Measurements from ENCODE around the gene PARD3B.

The PARD3B gene

DNA sequence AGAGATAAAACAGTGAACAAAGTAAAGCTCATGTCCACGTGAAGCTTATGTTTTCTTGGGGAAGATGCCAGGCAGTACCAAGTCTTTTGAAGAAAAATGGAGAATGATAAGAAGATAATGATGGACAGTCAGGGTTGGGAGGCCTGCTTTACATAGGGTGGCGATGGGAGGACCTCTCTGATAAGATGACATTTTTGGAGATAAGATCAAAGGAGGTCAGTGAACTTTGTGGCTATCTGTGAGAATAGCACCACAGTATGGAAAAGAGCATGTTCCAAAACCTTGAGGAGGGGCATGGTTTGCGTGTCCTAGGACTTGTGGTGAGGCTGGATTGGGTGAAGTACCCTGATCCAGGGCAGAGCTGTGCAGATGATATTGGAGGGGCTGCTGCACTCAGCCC lies 675.3 kb downstream of the PARD3B start:
- in situ Hi-C loops (cut with HindIII; ENCODE audit: low pct_unique_long_range_greater_than_20kb, low sequenced_read_pairs), result no loop called here
- no peak for DNase-seq (ENCODE audit: low read depth in 1 of 2, low spot score in 1 of 2)
- TF ChIP-seq JUND (IDR thresholded peaks at IDR 0.05; ENCODE audit: low read depth), result no peak

DNA sequence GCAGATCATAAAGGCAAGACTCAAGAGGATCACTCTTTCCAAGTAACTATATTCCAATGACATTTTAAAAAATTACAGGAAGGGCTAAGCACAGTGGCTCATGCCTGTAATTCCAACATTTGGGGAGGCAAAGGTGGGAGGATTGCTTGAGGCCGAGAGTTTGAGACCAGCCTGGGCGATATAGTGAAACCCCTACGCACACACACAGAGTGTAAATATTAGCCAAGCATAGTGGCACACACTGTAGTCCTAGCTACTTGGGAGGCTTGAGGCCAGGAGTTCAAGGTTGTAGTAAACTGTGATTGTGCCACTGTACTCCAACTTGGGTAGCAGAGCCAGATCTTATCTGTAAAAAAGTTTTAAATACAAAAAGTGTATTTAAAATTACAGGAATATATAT lies 686.8 kb downstream of the PARD3B start:
- in situ Hi-C loops (cut with HindIII; ENCODE audit: low pct_unique_long_range_greater_than_20kb, low sequenced_read_pairs), result no loop called here
- TF ChIP-seq JUND (IDR thresholded peaks at IDR 0.05; ENCODE audit: low read depth), result no peak
- no peak for DNase-seq (ENCODE audit: low read depth in 1 of 2, low spot score in 1 of 2)

DNA sequence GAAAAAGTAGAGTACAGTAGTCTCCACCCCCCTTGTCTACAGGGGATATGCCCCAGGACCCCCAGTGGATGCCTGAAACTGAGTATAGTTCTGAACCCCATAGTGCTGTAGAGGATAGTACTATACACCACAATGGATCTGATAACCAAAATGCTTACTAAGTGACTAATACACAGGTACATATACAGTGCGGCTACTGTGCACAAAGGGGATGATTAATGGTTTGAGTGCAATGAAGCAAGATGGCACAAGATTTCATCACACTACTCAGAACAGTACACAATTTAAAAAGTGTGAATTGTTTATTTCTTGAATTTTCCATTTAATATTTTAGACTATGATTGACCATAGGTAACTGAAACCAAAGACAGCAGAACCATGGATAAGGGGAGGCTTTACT lies 690.2 kb downstream of the PARD3B start:
- in situ Hi-C loops (cut with HindIII; ENCODE audit: low pct_unique_long_range_greater_than_20kb, low sequenced_read_pairs), result no loop called here
- DNase-seq (ENCODE audit: low read depth in 1 of 2, low spot score in 1 of 2), result no peak
- TF ChIP-seq JUND (IDR thresholded peaks at IDR 0.05; ENCODE audit: low read depth), result no peak

DNA sequence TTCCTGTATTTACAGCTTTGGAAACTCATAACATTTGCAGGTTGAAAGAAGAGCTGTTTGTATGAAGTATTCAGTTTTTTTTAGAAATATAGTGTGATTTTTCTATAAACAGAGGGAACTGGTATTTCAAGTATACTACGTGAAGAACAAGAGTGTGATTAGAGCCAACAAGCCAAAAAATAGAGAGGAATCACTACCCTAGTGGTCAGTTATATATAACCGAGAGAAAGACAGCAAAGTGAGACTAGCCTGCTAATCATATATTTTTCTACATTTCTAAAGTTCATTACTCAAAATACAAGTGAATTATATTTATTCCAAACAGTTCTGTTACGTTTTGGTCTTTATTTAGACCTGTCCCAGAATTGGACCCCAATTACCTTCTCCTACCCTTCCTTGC lies 692.2 kb downstream of the PARD3B start:
- in situ Hi-C loops (cut with HindIII; ENCODE audit: low pct_unique_long_range_greater_than_20kb, low sequenced_read_pairs), result no loop called here
- no peak for TF ChIP-seq JUND (IDR thresholded peaks at IDR 0.05; ENCODE audit: low read depth)
- DNase-seq (ENCODE audit: low read depth in 1 of 2, low spot score in 1 of 2), result no peak

DNA sequence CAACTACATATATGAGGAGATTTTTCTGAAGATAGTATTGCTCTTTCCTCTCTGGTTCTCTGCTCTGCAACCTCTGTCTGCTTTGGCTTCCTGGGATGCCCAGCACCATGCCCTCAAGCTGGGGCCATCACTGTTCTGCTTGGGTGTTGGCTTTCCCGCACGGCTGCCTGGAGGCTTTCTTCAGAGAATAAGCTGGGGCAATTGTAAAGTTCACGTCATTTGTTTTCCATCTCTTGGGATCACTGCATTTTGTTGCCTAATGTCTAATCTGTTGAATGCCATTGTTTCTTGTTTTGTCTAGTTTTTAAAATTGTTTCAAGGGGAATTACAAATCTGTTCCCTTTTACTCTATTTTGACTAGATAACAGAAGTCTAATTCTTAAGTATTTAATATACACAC lies 699.7 kb downstream of the PARD3B start:
- no peak for DNase-seq (ENCODE audit: low read depth in 1 of 2, low spot score in 1 of 2)
- in situ Hi-C loops (cut with HindIII; ENCODE audit: low pct_unique_long_range_greater_than_20kb, low sequenced_read_pairs), result no loop called here
- no peak for TF ChIP-seq JUND (IDR thresholded peaks at IDR 0.05; ENCODE audit: low read depth)

DNA sequence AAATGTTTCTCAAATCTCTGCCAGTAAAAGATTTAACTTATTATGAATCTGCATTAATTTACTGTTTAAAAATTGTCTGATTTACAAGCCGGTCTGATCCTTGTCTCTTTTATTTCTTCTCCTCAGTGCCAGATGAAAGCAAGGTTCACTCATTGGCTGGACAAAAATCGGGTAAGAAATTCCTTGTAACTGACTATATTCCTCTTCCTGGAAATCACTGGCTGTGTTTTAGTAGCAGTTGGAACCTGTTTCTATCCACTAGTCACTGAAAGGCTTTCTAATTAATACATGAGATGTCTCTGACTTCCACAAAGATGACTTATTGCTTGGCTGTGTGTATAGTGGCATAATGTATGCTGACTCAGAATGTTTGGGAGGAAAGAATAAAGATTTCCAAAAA lies 700.4 kb downstream of the PARD3B start:
- no peak for TF ChIP-seq JUND (IDR thresholded peaks at IDR 0.05; ENCODE audit: low read depth)
- in situ Hi-C loops (cut with HindIII; ENCODE audit: low pct_unique_long_range_greater_than_20kb, low sequenced_read_pairs), result no loop called here
- DNase-seq (ENCODE audit: low read depth in 1 of 2, low spot score in 1 of 2), result no peak

DNA sequence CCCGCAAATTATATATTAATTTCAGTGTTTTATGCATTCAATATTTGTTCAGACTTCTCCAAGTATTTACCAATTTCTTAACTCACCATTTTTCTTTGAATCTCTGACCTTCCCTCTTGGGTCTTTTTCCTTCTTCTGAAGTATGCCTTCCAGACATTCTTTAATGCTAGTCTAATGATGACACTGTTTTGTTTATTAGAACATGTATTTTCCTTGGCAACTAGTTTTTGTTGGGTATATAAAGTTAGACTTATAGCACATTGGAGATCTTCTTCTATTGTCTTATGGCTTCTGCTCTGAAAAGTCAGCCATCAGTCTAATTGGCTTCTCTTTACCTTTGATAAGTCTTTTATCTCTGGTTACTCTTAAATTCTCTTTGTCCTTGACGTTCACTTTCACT lies 713.8 kb downstream of the PARD3B start:
- in situ Hi-C loops (cut with HindIII; ENCODE audit: low pct_unique_long_range_greater_than_20kb, low sequenced_read_pairs), result no loop called here
- no peak for DNase-seq (ENCODE audit: low read depth in 1 of 2, low spot score in 1 of 2)
- TF ChIP-seq JUND (IDR thresholded peaks at IDR 0.05; ENCODE audit: low read depth), result no peak

DNA sequence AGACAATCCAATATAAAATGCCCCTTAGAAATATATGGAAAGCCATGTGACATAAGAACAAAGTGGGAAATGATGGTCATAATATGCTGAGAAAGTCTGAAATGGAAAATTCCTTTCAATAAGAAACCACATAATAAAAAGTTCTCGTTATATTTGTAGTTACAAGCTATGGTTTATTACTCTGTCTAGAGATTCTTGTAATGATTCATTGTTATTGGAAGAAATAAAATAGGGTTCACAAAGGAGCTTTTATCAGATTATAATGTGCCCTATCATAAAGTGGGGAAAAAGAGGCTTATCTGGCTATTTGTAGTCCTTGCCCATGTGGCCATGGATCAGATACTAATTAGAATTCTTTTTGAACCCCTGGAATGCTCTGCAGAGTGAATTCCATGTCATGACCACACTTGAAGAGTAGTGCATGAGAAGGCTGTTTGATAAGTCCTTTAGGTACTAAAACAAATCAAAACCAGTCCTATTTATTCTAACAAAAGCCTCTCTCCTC lies 716.3 kb downstream of the PARD3B start:
- in situ Hi-C loops (cut with HindIII; ENCODE audit: low pct_unique_long_range_greater_than_20kb, low sequenced_read_pairs), result no loop called here
- DNase-seq (ENCODE audit: low read depth in 1 of 2, low spot score in 1 of 2), result no peak

DNA sequence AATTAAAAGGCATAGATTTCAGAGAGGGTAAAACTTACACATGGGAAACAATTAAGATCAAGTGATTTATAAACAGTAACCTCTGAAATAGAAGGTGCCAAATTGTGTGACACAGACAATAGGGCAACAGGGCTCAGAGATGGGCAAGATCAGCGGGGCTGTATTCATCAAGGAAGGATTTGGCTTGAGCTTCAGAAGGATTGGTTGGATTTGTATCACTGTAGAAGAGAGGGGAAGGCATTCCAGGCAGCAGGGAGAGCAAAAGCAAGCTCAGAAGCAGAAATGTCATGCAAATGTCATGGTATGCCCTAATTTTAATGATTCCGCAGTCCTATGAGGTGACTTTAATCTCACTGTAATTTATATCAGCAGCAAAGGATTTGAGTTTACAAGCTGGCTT lies 722.0 kb downstream of the PARD3B start:
- in situ Hi-C loops (cut with HindIII; ENCODE audit: low pct_unique_long_range_greater_than_20kb, low sequenced_read_pairs), result no loop called here
- no peak for DNase-seq (ENCODE audit: low read depth in 1 of 2, low spot score in 1 of 2)
- no peak for TF ChIP-seq JUND (IDR thresholded peaks at IDR 0.05; ENCODE audit: low read depth)

More for the DNA sequence above, 716.3 kb downstream of the PARD3B start:
- TF ChIP-seq JUND (IDR thresholded peaks at IDR 0.05; ENCODE audit: low read depth), result no peak

DNA sequence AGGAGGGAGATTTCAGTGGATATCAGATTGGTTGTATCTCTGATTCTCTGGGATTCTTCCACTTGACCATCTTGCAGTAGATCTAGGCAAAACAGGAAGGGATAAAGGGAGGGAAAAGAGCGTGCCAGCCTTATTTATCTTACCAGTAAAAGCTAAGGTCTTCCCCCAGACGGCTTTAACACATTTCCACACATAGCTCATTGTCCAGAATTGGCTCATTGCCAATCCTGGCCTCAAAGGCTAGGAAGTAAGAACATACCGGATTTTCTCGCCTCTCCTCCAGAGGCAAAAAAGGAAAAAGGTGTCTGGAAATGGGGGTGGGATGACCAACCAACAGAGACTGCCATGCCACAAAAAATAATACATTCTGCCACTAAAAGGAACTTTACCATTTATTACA lies 725.4 kb downstream of the PARD3B start:
- DNase-seq (ENCODE audit: low read depth in 1 of 2, low spot score in 1 of 2), result peak in 1 of 2 experiments; percentile 29
- TF ChIP-seq JUND (IDR thresholded peaks at IDR 0.05; ENCODE audit: low read depth), result no peak
- in situ Hi-C loops (cut with HindIII; ENCODE audit: low pct_unique_long_range_greater_than_20kb, low sequenced_read_pairs), result no loop called here

DNA sequence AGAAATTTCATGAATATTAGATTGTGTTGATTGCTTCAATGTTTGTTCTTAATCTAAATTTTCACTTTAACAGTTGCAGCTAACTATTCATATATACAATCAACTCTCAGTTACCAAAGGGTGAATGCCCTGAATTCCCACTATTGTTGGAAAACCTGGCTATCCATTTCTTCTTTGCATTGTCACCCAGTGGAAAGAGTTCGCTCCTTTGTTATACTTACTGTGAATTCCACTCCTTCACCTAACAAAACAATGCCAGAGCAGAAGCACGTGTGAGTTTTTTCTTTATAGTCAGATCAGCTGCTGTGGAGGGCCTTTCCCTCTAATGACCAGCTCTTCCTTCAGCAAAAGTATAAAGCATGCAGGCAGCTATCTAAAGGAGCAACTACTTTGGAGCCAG lies 727.9 kb downstream of the PARD3B start:
- DNase-seq (ENCODE audit: low read depth in 1 of 2, low spot score in 1 of 2), result no peak
- TF ChIP-seq JUND (IDR thresholded peaks at IDR 0.05; ENCODE audit: low read depth), result no peak
- in situ Hi-C loops (cut with HindIII; ENCODE audit: low pct_unique_long_range_greater_than_20kb, low sequenced_read_pairs), result no loop called here

DNA sequence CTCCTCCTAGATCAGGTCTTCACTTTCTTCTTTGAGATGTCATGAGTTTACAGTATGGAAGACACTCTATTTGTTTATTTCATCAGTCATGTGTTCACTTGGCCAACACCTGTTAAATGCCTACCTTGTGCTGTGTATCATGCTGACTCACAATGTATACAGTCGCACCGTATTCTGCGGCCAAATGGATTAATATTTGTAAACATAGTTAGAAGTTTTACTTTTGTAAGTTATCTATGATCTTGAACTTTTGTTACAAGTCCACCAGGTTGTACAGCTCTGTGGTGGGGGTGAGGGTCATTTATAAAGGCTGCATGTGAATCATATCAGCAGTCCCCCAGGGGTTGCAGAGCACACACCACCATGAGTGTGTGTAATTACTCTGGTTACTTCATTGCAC lies 728.4 kb downstream of the PARD3B start:
- in situ Hi-C loops (cut with HindIII; ENCODE audit: low pct_unique_long_range_greater_than_20kb, low sequenced_read_pairs), result no loop called here
- peak in 1 of 2 experiments; percentile 66 for DNase-seq (ENCODE audit: low read depth in 1 of 2, low spot score in 1 of 2)
- TF ChIP-seq JUND (IDR thresholded peaks at IDR 0.05; ENCODE audit: low read depth), result 0 out of 2 replicates have a peak, but pooled peaks have one; percentile 25

DNA sequence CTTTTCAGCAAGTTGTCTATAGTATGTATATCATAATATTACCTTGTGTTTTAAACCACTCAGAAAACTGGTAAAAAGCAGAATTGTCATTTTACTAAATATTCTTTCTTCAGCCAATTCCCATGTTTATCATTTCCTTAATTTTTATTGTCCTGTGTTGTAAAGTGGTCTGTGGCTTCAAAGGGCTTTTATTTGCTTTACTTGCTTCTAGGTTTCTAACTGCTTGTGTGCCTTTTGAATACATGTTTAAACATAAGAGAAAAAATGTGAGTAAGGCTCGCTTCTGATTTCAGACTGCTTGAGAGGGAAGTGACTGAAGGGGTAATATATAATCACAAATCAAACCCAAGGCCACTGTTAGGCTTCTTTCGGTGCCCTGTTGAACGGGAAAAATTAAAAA lies 729.5 kb downstream of the PARD3B start:
- in situ Hi-C loops (cut with HindIII; ENCODE audit: low pct_unique_long_range_greater_than_20kb, low sequenced_read_pairs), result no loop called here
- DNase-seq (ENCODE audit: low read depth in 1 of 2, low spot score in 1 of 2), result no peak
- TF ChIP-seq JUND (IDR thresholded peaks at IDR 0.05; ENCODE audit: low read depth), result no peak

DNA sequence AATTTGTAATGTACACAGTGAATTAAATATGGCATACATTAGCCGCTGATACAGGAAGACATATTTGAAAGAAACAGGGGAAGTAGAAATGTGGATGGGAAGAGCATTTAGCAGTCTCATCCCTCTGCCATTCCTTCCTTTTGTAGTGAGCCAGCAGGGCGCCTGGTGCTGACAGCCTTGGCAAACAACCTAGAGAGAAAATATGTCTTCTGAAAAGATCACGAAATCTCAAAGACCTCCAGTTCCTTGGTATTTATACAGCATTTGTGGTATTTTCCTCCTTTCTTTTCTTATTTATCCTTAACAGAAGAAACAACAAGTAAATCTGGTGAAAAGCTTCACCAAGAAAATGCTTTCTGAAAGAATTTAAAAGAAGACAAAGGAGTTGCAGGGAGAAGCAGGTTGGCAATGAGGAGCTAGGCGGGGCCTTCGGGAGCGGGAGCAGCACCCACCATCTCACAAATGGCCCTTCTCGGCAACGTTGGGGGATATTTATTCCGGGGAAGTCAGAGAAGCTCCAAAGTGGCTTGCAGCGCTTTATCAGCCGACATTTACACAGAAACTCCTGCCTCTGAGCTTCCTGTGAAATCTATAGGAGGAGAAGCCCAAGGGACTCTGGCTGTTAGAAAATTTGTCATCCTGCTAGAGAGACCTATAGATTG lies 731.0 kb downstream of the PARD3B start:
- in situ Hi-C loops (cut with HindIII; ENCODE audit: low pct_unique_long_range_greater_than_20kb, low sequenced_read_pairs), result no loop called here
- no peak for TF ChIP-seq JUND (IDR thresholded peaks at IDR 0.05; ENCODE audit: low read depth)
- DNase-seq (ENCODE audit: low read depth in 1 of 2, low spot score in 1 of 2), result no peak
